Karpas-422 (cell line): ENCODE results near the gene BMX. TPM values are rescaled to one million over a fixed set of nuclear protein-coding genes. Genes with fewer than 3 reads are reported as not detected.

Source experiments
- DNase-seq: peaks from one replicate; pipeline ENCODE4 v3.0.0-alpha.2; 2015
- H2AFZ ChIP-seq: fragments of 200-600 bp; sonication (generic); 2 replicates; pipeline ENCODE4 v1.6.1; 2014; ENCODE audit warnings: antibody characterized with exemption, low read length, mixed read lengths
- H3K27ac ChIP-seq: fragments of 200-600 bp; sonication (generic); 2 replicates; pipeline ENCODE4 v1.5.1; 2014; ENCODE audit warnings: mild to moderate bottlenecking, low read length, moderate library complexity
- H3K27me3 ChIP-seq: fragments of 200-600 bp; sonication (generic); 2 replicates; pipeline ENCODE4 v1.6.1; 2014; ENCODE audit warnings: low read length, mixed read lengths
- H3K36me3 ChIP-seq: fragments of 200-600 bp; sonication (generic); 2 replicates; pipeline ENCODE4 v1.6.1; 2014; ENCODE audit warnings: low read length, mixed read lengths; ENCODE audit not compliant: insufficient read depth
- H3K4me1 ChIP-seq: fragments of 200-600 bp; sonication (generic); 2 replicates; pipeline ENCODE4 v1.6.1; 2014; ENCODE audit warnings: mild to moderate bottlenecking, low read length, mixed read lengths
- H3K4me2 ChIP-seq: fragments of 200-600 bp; sonication (generic); 2 replicates; pipeline ENCODE4 v1.6.1; 2014; ENCODE audit warnings: low read length, low read depth, mild to moderate bottlenecking; ENCODE audit not compliant: poor library complexity, severe bottlenecking
- H3K4me3 ChIP-seq: fragments of 200-600 bp; sonication (generic); 2 replicates; pipeline ENCODE4 v1.5.1; 2014; ENCODE audit warnings: mild to moderate bottlenecking, antibody characterized with exemption, low read length, mixed read lengths
- H3K79me2 ChIP-seq: fragments of 200-600 bp; sonication (generic); 2 replicates; pipeline ENCODE4 v1.6.1; 2014; ENCODE audit warnings: mild to moderate bottlenecking, low read length, mixed read lengths
- H3K9ac ChIP-seq: fragments of 200-600 bp; sonication (generic); 2 replicates; pipeline ENCODE4 v1.6.0; 2014; ENCODE audit warnings: low read length
- H3K9me2 ChIP-seq: fragments of 200-600 bp; sonication (generic), shearing (Covaris generic); replicated peaks from 2 replicates; pipeline ENCODE4 v1.6.0; 2014; ENCODE audit warnings: mild to moderate bottlenecking, low read length, moderate library complexity; ENCODE audit not compliant: insufficient read depth
- H3K9me3 ChIP-seq: fragments of 300-700, 200-600 bp; sonication (generic); 2 replicates; pipeline ENCODE4 v1.6.1; 2014; ENCODE audit warnings: low read length, mixed read lengths
- H4K20me1 ChIP-seq: fragments of 200-600 bp; sonication (generic); 2 replicates; pipeline ENCODE4 v1.6.1; 2014; ENCODE audit warnings: mild to moderate bottlenecking, antibody characterized with exemption, low read length, low read depth; ENCODE audit not compliant: insufficient read depth
- total RNA-seq: library from RNA; depleted of rRNA; stranded (reverse); fragments of >200 nt; shearing (Covaris generic); gene quantifications from 2 replicates; pipeline ENCODE4 v1.2.3, GENCODE V29; 2014; ENCODE audit warnings: low replicate concordance

The BMX gene
- total RNA-seq, 1 experiment from 2014 or later = 8.2 TPM

DNA sequence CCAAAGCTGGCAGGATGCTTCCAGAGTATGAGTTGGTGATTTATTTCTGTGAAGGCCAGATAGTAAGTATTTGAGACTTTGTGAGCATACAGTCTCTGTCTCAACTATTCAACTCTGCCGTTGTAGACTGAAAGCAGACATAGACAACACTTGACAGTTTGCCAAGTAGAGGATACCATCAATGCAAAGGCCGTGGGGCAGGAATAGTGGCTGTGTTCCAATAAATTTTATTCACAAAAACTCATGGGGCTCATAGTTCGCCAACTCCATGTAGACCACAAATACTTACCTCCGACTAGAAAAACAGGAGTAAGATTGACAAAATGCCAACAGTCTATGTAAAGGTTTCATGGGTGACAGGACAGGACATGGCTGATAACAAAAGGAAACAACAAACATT lies 3.8 kb upstream of the BMX start:
- Histone ChIP-seq H3K79me2 (no peaks in the 10 kb centered on the region), H2AFZ (no peak overlapping the region), H3K9me3 (no peaks in the 10 kb centered on the region), H3K27ac (no peak overlapping the region), H3K9ac (no peak overlapping the region), H4K20me1 (no peaks in the 10 kb centered on the region), H3K9me2 (no peaks in the 10 kb centered on the region), H3K4me1 (peaks cover 20% of the 10 kb centered on the region), H3K4me3 (no peak overlapping the region), H3K27me3 (no peaks in the 10 kb centered on the region), H3K4me2 (no peak overlapping the region), H3K36me3 (no peaks in the 10 kb centered on the region)
- no peak for DNase-seq

DNA sequence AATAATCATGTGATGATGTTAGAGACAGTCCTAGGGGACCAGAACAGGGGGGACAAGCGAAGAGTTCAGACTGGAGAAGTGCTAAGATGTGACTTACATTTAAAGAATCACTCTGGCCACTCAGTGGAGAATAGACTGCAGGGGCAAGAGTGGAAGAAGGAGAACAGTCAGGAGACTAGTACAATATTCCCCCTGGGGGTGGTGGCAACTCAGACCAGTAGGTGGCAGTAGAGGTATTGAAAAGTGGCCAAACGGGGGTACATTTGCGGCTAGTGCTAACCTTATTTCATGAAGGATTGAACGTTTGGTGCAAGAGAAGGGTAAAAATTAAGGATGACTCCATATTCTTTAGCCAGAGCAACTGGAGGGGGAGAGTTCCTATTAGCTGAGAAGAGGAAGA lies 2.7 kb upstream of the BMX start:
- Histone ChIP-seq H3K27ac (no peak overlapping the region), H3K79me2 (no peaks in the 10 kb centered on the region), H3K9me3 (no peaks in the 10 kb centered on the region), H3K27me3 (no peaks in the 10 kb centered on the region), H4K20me1 (no peaks in the 10 kb centered on the region), H3K9me2 (no peaks in the 10 kb centered on the region), H3K4me3 (no peak overlapping the region), H3K4me2 (no peak overlapping the region), H2AFZ (peak overlapping the region; percentile 47; the same call in 1 of the 2 replicates), H3K9ac (no peak overlapping the region), H3K4me1 (peaks cover 20% of the 10 kb centered on the region), H3K36me3 (no peaks in the 10 kb centered on the region)
- peak; percentile 93 for DNase-seq

DNA sequence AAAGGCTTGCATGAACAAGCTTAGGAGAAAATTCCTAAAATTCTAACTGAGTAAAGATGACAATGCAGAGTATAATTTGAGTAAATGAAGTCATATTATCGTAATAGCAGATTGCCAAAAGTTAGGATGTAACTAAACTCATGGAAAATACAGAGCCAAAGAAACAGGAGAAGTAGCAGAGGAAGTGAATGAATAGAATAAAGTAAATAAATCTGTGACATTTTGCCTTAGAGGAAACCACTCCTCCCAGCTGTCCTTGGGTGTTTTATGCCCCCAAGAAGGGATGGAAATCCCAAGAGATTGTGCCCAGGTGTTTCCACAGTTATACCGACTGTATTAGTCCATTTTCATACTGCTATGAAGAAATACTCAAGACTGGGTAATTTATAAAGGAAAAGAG lies 1.9 kb upstream of the BMX start:
- Histone ChIP-seq H3K9ac (no peak overlapping the region), H3K27ac (peak overlapping the region; percentile 18; the same call in 1 of the 2 replicates), H3K36me3 (no peaks in the 10 kb centered on the region), H2AFZ (no peak overlapping the region), H3K9me2 (no peaks in the 10 kb centered on the region), H3K4me2 (no peak overlapping the region), H3K4me1 (peaks cover 22% of the 10 kb centered on the region), H3K9me3 (no peaks in the 10 kb centered on the region), H4K20me1 (no peaks in the 10 kb centered on the region), H3K27me3 (no peaks in the 10 kb centered on the region), H3K79me2 (no peaks in the 10 kb centered on the region), H3K4me3 (no peak overlapping the region)
- no peak for DNase-seq

DNA sequence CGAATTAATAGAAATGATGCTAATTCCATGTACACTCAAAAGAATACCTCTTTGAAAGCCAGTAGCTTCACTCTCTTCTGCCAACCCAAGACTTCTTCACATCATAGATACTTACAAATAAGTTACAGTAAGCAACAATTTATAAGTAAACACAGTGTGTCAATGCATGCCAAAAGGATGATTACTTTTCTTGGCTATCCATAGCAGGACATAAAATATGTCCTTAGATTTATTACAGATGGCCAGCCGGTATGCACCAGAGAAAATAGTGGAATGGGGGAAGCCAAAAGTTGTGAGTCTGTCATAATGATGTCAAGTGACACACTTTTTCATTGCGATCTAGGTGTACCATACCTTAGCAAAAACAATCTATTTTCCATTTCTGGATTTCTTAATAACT lies 631 bp upstream of the BMX start:
- Histone ChIP-seq H3K9me2 (no peaks in the 10 kb centered on the region), H4K20me1 (no peaks in the 10 kb centered on the region), H3K9ac (no peak overlapping the region), H3K9me3 (no peaks in the 10 kb centered on the region), H3K79me2 (no peaks in the 10 kb centered on the region), H3K27ac (no peak overlapping the region), H3K4me1 (peaks cover 34% of the 10 kb centered on the region), H3K27me3 (no peaks in the 10 kb centered on the region), H3K4me3 (no peak overlapping the region), H3K4me2 (no peak overlapping the region), H3K36me3 (no peaks in the 10 kb centered on the region), H2AFZ (no peak overlapping the region)
- DNase-seq = no peak

DNA sequence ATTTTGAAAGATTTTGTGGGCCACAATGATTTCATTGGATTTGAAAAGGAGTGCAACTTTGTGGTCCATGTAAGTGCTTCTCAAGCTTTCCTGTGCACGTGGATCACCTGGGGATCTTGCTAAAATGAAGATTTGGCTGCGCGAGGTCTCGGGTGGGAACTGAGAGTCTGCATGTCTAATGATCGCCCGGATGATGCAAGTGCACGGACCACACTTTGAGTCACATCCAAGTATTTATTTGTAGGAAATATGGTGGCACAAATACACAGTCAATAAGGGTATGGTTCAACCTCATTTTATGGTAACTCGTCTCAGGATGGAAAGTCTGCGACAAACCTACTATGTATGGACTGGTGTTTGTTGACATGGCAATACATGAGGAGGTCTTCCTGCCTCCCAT lies 899 bp downstream of the BMX start:
- H3K4me1 ChIP-seq = peaks cover 47% of the 10 kb centered on the region
- H4K20me1 ChIP-seq = no peaks in the 10 kb centered on the region
- DNase-seq = no peak
- no peaks in the 10 kb centered on the region for H3K79me2 ChIP-seq
- no peaks in the 10 kb centered on the region for H3K36me3 ChIP-seq
- H3K4me3 ChIP-seq = no peak overlapping the region
- no peak overlapping the region for H2AFZ ChIP-seq
- no peak overlapping the region for H3K4me2 ChIP-seq
- H3K9ac ChIP-seq = no peak overlapping the region
- H3K27ac ChIP-seq = no peak overlapping the region
- no peaks in the 10 kb centered on the region for H3K9me2 ChIP-seq
- H3K9me3 ChIP-seq = no peaks in the 10 kb centered on the region
- no peaks in the 10 kb centered on the region for H3K27me3 ChIP-seq

DNA sequence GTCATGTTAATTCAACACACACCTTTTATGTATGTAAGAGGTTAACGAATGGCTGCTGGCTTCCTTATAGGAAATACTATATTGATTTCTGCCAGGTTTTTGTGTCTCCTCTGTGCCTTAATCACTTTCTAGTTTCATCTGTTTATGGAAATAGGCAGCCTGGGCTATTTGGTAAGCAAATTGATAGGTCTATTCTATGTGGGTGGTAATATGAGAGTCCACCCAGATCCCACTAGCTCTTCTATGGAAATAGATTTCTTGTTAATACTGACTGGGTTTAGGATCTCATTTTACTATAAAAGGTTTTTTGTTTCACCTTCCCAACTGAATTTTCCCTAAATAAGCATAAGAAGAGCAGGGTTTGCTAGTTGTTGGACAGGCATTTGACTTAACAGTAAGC lies 4.1 kb downstream of the BMX start:
- H3K4me2 ChIP-seq = peak overlapping the region; percentile 49

DNA sequence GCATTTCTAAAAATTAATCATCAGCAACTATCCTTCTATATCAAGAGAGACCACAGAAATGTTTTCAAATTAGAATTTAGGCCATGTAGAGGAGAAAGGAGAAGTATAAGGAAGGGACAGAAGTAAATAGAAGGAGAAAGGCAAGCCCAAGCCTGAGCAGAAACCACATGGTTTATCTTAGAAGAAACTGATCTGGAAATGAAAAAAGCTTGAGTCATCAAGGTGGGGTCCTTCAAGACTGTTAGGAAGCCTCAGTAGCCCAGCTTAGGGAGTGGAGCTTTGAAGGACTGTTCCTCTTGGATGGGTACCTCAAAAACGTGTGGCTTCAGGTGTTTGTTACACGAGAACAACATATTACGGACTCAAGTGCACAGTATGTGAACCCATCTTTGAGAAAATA lies 4.5 kb downstream of the BMX start:
- Histone ChIP-seq H3K9me3 (no peaks in the 10 kb centered on the region), H3K4me3 (peak overlapping the region; percentile 12; the same call in 1 of the 2 replicates), H3K79me2 (no peaks in the 10 kb centered on the region), H3K9me2 (no peaks in the 10 kb centered on the region), H3K27me3 (no peaks in the 10 kb centered on the region), H3K36me3 (0 out of 2 replicates have a peak, but pooled peaks cover 8% of the 10 kb centered on the region), H3K27ac (peak overlapping the region; percentile 32; the same call in 1 of the 2 replicates), H3K4me2 (peak overlapping the region; percentile 49), H2AFZ (0 out of 2 replicates have a peak overlapping the region, but pooled peaks have one; percentile 55), H3K9ac (peak overlapping the region; percentile 30; the same call in 1 of the 2 replicates), H3K4me1 (peaks cover 63% of the 10 kb centered on the region), H4K20me1 (no peaks in the 10 kb centered on the region)
- DNase-seq = no peak

More for the DNA sequence above, 4.1 kb downstream of the BMX start:
- Histone ChIP-seq H3K27me3 (no peaks in the 10 kb centered on the region), H3K79me2 (no peaks in the 10 kb centered on the region), H3K4me1 (peaks cover 60% of the 10 kb centered on the region), H3K9me2 (no peaks in the 10 kb centered on the region), H3K36me3 (0 out of 2 replicates have a peak, but pooled peaks cover 7% of the 10 kb centered on the region), H3K9me3 (no peaks in the 10 kb centered on the region), H4K20me1 (no peaks in the 10 kb centered on the region), H3K4me3 (peak overlapping the region; percentile 12; the same call in 1 of the 2 replicates), H2AFZ (no peak overlapping the region), H3K9ac (peak overlapping the region; percentile 30; the same call in 1 of the 2 replicates), H3K27ac (peak overlapping the region; percentile 32; the same call in 1 of the 2 replicates)
- DNase-seq = no peak

DNA sequence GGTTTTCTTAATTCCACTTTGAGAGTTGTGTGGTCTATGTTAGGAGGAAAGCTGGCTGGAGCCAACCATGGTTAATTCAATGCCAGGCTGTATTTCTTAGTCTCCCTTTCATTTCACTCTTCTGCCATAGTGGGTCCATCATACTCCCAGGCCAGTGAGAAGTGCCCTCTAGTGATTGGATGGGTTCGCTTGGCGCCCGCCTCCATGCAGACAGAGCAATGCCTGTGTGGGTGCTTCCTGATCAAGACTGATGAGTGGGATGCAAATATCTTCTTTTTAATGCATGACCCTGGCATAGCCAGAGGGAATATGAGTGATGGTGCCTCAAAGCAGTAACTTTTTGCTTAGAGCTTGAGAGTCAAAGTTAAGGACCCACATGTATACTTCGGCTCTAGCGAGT lies 6.4 kb downstream of the BMX start:
- Histone ChIP-seq H4K20me1 (no peaks in the 10 kb centered on the region), H3K4me1 (peaks cover 82% of the 10 kb centered on the region), H3K27ac (peak overlapping the region; percentile 98), H3K36me3 (peaks cover 8% of the 10 kb centered on the region; the same call in 1 of the 2 replicates), H3K4me3 (peak overlapping the region; percentile 40), H3K9me2 (no peaks in the 10 kb centered on the region), H3K79me2 (no peaks in the 10 kb centered on the region), H3K27me3 (no peaks in the 10 kb centered on the region), H3K4me2 (peak overlapping the region; percentile 33), H2AFZ (no peak overlapping the region), H3K9ac (no peak overlapping the region), H3K9me3 (no peaks in the 10 kb centered on the region)
- DNase-seq = peak; percentile 65
